ENCODE results near the gene CYP27B1.
"Not testable (repeated sequence)": the region's sequence is repeated elsewhere in the genome, so short reads cannot be mapped to it uniquely, and the experiment has no call there.

CYP27B1 gene

DNA sequence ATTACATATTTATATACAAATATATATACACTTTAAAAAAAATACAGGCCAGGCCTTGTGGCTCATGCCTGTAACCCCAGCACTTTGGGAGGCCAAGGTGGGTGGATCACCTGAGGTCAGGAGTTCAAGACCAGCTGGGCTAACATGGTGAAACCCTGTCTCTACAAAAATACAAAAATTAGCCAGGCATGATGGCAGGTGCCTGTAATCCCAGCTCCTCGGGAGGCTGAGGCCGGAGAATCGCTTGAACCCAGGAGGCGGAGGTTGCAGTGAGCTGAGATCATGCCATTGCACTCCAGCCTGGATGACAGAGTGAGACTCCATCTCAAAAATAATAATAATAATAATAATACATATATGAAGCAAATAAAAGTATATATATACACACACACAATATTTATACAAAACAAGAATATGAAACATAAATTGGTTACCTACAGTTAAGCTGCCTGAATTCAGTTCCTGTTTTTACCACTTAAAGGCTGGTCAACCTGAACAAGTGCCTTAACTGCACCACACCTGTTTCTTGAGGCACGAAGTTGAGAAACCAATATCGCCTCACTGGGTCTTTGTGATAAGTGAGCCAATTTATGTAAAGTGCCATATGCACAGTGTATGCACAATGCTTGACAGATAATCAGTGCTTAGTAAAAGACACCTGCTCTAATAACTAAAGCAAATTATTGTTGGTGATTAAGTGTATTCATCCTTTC lies 51.7 kb downstream of the CYP27B1 start:
- H3K27ac ChIP-seq (ENCODE audit: low read depth, low read length); H3K27me3 ChIP-seq (ENCODE audit: control insufficient read depth in 1 of 2, insufficient read depth in 2 of 2, low read length in 2 of 2); H3K4me1 ChIP-seq (ENCODE audit: insufficient read depth, low read length); H3K9ac ChIP-seq (ENCODE audit: low read length); H3K4me3 ChIP-seq (ENCODE audit: low read depth in 1 of 2, low read length in 2 of 2); H3K9me3 ChIP-seq (ENCODE audit: low read length): not testable (repeated sequence)
- H3K36me3 ChIP-seq (ENCODE audit: insufficient read depth, low read length) = peaks cover 55% of the 10 kb centered on the region

DNA sequence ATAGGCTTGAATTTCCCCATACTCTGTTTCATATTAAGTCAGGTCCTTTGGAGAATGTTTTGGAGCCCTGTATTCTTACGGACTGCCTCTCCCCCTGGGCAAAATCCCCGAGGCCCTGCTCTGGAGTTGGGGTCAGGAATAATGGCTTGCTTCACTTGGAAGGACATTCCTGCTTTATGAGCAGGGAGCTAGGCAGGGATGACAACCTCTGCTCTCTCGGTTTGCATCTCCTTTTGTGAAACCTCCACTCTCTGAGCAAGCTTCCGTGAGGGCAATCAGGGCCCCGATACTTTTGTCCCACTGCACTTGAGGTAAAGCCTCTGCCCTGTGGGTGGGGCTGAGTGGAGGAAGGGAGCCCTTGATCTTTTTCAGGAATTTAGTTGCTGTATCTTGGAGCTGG lies 53.7 kb downstream of the CYP27B1 start:
- Histone ChIP-seq H3K36me3 (ENCODE audit: insufficient read depth, low read length) (peaks cover 37% of the 10 kb centered on the region), H3K27me3 (ENCODE audit: control insufficient read depth in 1 of 2, insufficient read depth in 2 of 2, low read length in 2 of 2) (no peaks in the 10 kb centered on the region), H3K4me3 (ENCODE audit: low read depth in 1 of 2, low read length in 2 of 2) (no peak overlapping the region), H3K9ac (ENCODE audit: low read length) (no peak overlapping the region), H3K4me1 (ENCODE audit: insufficient read depth, low read length) (no peaks in the 10 kb centered on the region), H3K9me3 (ENCODE audit: low read length) (no peaks in the 10 kb centered on the region), H3K27ac (ENCODE audit: low read depth, low read length) (no peak overlapping the region)

DNA sequence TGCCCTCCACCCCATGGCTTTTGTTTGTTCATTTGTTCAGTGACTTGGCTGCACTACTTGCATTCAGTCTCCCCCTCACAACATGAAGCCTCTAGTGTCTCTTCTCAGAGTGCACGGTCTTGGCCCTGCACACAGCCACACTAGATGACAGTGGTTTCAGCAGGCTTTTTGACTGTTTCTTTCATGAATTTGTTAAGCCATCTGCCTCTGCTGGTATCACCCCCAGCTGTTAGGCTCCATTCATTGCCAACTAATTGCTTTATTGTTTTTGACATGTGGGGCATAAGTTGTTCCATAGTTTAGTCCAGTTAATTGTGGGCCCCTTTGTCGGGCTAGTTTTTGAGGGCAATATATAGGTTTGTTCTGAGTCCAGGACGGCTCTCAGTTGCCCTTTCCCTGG lies 54.2 kb downstream of the CYP27B1 start:
- H3K9me3 ChIP-seq (ENCODE audit: low read length) = no peaks in the 10 kb centered on the region
- H3K27me3 ChIP-seq (ENCODE audit: control insufficient read depth in 1 of 2, insufficient read depth in 2 of 2, low read length in 2 of 2) = no peaks in the 10 kb centered on the region
- H3K36me3 ChIP-seq (ENCODE audit: insufficient read depth, low read length) = peaks cover 32% of the 10 kb centered on the region

More for the DNA sequence above, 54.2 kb downstream of the CYP27B1 start:
- Histone ChIP-seq H3K4me1 (ENCODE audit: insufficient read depth, low read length) (no peaks in the 10 kb centered on the region), H3K27ac (ENCODE audit: low read depth, low read length) (no peak overlapping the region), H3K4me3 (ENCODE audit: low read depth in 1 of 2, low read length in 2 of 2) (no peak overlapping the region), H3K9ac (ENCODE audit: low read length) (no peak overlapping the region)

All from muscle layer of colon (tissue), 2 donors.